ENCODE data around the gene DUS2.
A peak's percentile ranks its signal among the peaks of the same experiment; 100 is the strongest.
"Not testable (repeated sequence)": the region's sequence is repeated elsewhere in the genome, so short reads cannot be mapped to it uniquely, and the experiment has no call there.

DUS2 gene

GRCh38 chr16:68015681-68016080 is 7.4 kb upstream of the DUS2 start, which contains the start of gene DPEP2NB:
DPEP2NB (minus strand) TSS chr16:68015911; CDS start chr16:68015770, 141 bp downstream.
- H3K36me3 Mint-ChIP-seq = no peaks in the 10 kb centered on the region
- no peak within 1 kb of the TSS for H3K4me3 Mint-ChIP-seq
- H3K9me3 Mint-ChIP-seq (ENCODE audit: low read depth) = no peaks in the 10 kb centered on the region
- H3K27ac Mint-ChIP-seq = no peak within 1 kb of the TSS
- peaks cover 14% of the 10 kb centered on the region for H3K4me1 Mint-ChIP-seq (ENCODE audit: low read depth)
- no peaks in the 10 kb centered on the region for H3K27me3 Mint-ChIP-seq

- no peak overlapping the region for H3K27ac Mint-ChIP-seq
- H3K4me1 Mint-ChIP-seq (ENCODE audit: low read depth) = peaks cover 25% of the 10 kb centered on the region
- no peaks in the 10 kb centered on the region for H3K27me3 Mint-ChIP-seq
- H3K9me3 Mint-ChIP-seq (ENCODE audit: low read depth) = no peaks in the 10 kb centered on the region
- H3K36me3 Mint-ChIP-seq = peaks cover 2% of the 10 kb centered on the region
- no peak overlapping the region for H3K4me3 Mint-ChIP-seq
Observed at GRCh38 chr16:68019167-68019680, 3.9 kb upstream of the DUS2 start.

GRCh38 chr16:68021490-68021889 is 1.6 kb upstream of the DUS2 start:
- Mint-ChIP-seq H3K27me3 (no peaks in the 10 kb centered on the region), H3K4me3 (peak overlapping the region; percentile 100), H3K36me3 (peaks cover 2% of the 10 kb centered on the region), H3K27ac (peak overlapping the region; percentile 41), H3K9me3 (ENCODE audit: low read depth) (no peaks in the 10 kb centered on the region), H3K4me1 (ENCODE audit: low read depth) (peaks cover 29% of the 10 kb centered on the region)

GRCh38 chr16:68022278-68022727 is 781 bp upstream of the DUS2 start:
- Mint-ChIP-seq H3K4me1 (ENCODE audit: low read depth) (peaks cover 29% of the 10 kb centered on the region), H3K36me3 (peaks cover 5% of the 10 kb centered on the region), H3K27me3 (no peaks in the 10 kb centered on the region), H3K4me3 (peak overlapping the region; percentile 100), H3K27ac (peak overlapping the region; percentile 99), H3K9me3 (ENCODE audit: low read depth) (no peaks in the 10 kb centered on the region)

GRCh38 chr16:68028996-68029395 is 5.9 kb downstream of the DUS2 start:
- Mint-ChIP-seq H3K27ac (no peak overlapping the region), H3K27me3 (no peaks in the 10 kb centered on the region), H3K36me3 (peaks cover 7% of the 10 kb centered on the region), H3K4me1 (ENCODE audit: low read depth) (peaks cover 14% of the 10 kb centered on the region), H3K4me3 (no peak overlapping the region), H3K9me3 (ENCODE audit: low read depth) (no peaks in the 10 kb centered on the region)

- not testable (repeated sequence) for H3K27ac Mint-ChIP-seq; H3K27me3 Mint-ChIP-seq; H3K4me1 Mint-ChIP-seq (ENCODE audit: low read depth); H3K4me3 Mint-ChIP-seq; H3K9me3 Mint-ChIP-seq (ENCODE audit: low read depth); H3K36me3 Mint-ChIP-seq
Observed at GRCh38 chr16:68030108-68030507, 7.0 kb downstream of the DUS2 start.

- Mint-ChIP-seq H3K9me3 (ENCODE audit: low read depth) (no peaks in the 10 kb centered on the region), H3K27me3 (no peaks in the 10 kb centered on the region), H3K27ac (no peak overlapping the region), H3K4me3 (no peak overlapping the region), H3K36me3 (peaks cover 7% of the 10 kb centered on the region), H3K4me1 (ENCODE audit: low read depth) (peaks cover 5% of the 10 kb centered on the region)
Observed at GRCh38 chr16:68031951-68032350, 8.9 kb downstream of the DUS2 start.

- no peaks in the 10 kb centered on the region for H3K27me3 Mint-ChIP-seq
- H3K4me1 Mint-ChIP-seq (ENCODE audit: low read depth) = peaks cover 5% of the 10 kb centered on the region
- H3K9me3 Mint-ChIP-seq (ENCODE audit: low read depth) = no peaks in the 10 kb centered on the region
- no peak overlapping the region for H3K27ac Mint-ChIP-seq
- peaks cover 4% of the 10 kb centered on the region for H3K36me3 Mint-ChIP-seq
- no peak overlapping the region for H3K4me3 Mint-ChIP-seq
Observed at GRCh38 chr16:68033101-68033500, 10.0 kb downstream of the DUS2 start.

GRCh38 chr16:68035227-68035626 is 12.1 kb downstream of the DUS2 start:
- Mint-ChIP-seq H3K27me3 (no peaks in the 10 kb centered on the region), H3K36me3 (peaks cover 7% of the 10 kb centered on the region), H3K4me3 (no peak overlapping the region), H3K27ac (no peak overlapping the region), H3K4me1 (ENCODE audit: low read depth) (peaks cover 8% of the 10 kb centered on the region), H3K9me3 (ENCODE audit: low read depth) (no peaks in the 10 kb centered on the region)

- H3K4me1 Mint-ChIP-seq (ENCODE audit: low read depth) = peaks cover 13% of the 10 kb centered on the region
- no peaks in the 10 kb centered on the region for H3K9me3 Mint-ChIP-seq (ENCODE audit: low read depth)
- H3K27ac Mint-ChIP-seq = no peak overlapping the region
- no peak overlapping the region for H3K4me3 Mint-ChIP-seq
- peaks cover 13% of the 10 kb centered on the region for H3K36me3 Mint-ChIP-seq
- no peaks in the 10 kb centered on the region for H3K27me3 Mint-ChIP-seq
Observed at GRCh38 chr16:68037841-68038597, 14.9 kb downstream of the DUS2 start.

- Mint-ChIP-seq H3K4me3 (no peak overlapping the region), H3K27me3 (no peaks in the 10 kb centered on the region), H3K4me1 (ENCODE audit: low read depth) (peaks cover 12% of the 10 kb centered on the region), H3K27ac (no peak overlapping the region), H3K9me3 (ENCODE audit: low read depth) (no peaks in the 10 kb centered on the region), H3K36me3 (peaks cover 17% of the 10 kb centered on the region)
Observed at GRCh38 chr16:68040506-68041288, 17.6 kb downstream of the DUS2 start.

- H3K4me3 Mint-ChIP-seq = no peak overlapping the region
- no peak overlapping the region for H3K27ac Mint-ChIP-seq
- H3K27me3 Mint-ChIP-seq = no peaks in the 10 kb centered on the region
- H3K9me3 Mint-ChIP-seq (ENCODE audit: low read depth) = no peaks in the 10 kb centered on the region
- peaks cover 15% of the 10 kb centered on the region for H3K4me1 Mint-ChIP-seq (ENCODE audit: low read depth)
- H3K36me3 Mint-ChIP-seq = peaks cover 15% of the 10 kb centered on the region
Observed at GRCh38 chr16:68041783-68042182, 18.7 kb downstream of the DUS2 start.

GRCh38 chr16:68046106-68046505 is 23.0 kb downstream of the DUS2 start:
- Mint-ChIP-seq H3K27me3 (no peaks in the 10 kb centered on the region), H3K4me1 (ENCODE audit: low read depth) (peaks cover 8% of the 10 kb centered on the region), H3K36me3 (peaks cover 15% of the 10 kb centered on the region), H3K9me3 (ENCODE audit: low read depth) (no peaks in the 10 kb centered on the region), H3K27ac (no peak overlapping the region), H3K4me3 (no peak overlapping the region)

- Mint-ChIP-seq H3K27me3 (no peaks in the 10 kb centered on the region), H3K27ac (no peak overlapping the region), H3K4me3 (no peak overlapping the region), H3K36me3 (peaks cover 14% of the 10 kb centered on the region), H3K4me1 (ENCODE audit: low read depth) (peaks cover 5% of the 10 kb centered on the region), H3K9me3 (ENCODE audit: low read depth) (no peaks in the 10 kb centered on the region)
Observed at GRCh38 chr16:68047987-68048386, 24.9 kb downstream of the DUS2 start.

- H3K36me3 Mint-ChIP-seq = peaks cover 19% of the 10 kb centered on the region
Observed at GRCh38 chr16:68049449-68049848, 26.4 kb downstream of the DUS2 start.

More at GRCh38 chr16:68049449-68049848, 26.4 kb downstream of the DUS2 start:
- Mint-ChIP-seq H3K4me1 (ENCODE audit: low read depth) (peaks cover 5% of the 10 kb centered on the region), H3K4me3 (no peak overlapping the region), H3K9me3 (ENCODE audit: low read depth) (no peaks in the 10 kb centered on the region), H3K27ac (no peak overlapping the region), H3K27me3 (no peaks in the 10 kb centered on the region)

Data from activated naive CD8-positive, alpha-beta T cell (primary cell).